K562 (cell line): ENCODE measurements around the gene TOR1A. TPM values are rescaled to one million over a fixed set of nuclear protein-coding genes. Genes with fewer than 3 reads are reported as not detected.
A peak's percentile ranks its signal among the peaks of the same experiment; 100 is the strongest.

Source experiments
- FOXP4 ChIP-seq: sonication (generic); formaldehyde crosslinking; IDR thresholded peaks from 2 replicates; pipeline ENCODE4 v1.8.0; 2022; ENCODE audit warnings: mild to moderate bottlenecking, missing genetic modification reagents, borderline replicate concordance
- HEY1 ChIP-seq: fragments of 250-450 bp; sonication (Bioruptor Pico); IDR thresholded peaks from 2 replicates; pipeline ENCODE4 v1.5.0; 2020; ENCODE audit warnings: mild to moderate bottlenecking, moderate library complexity, borderline replicate concordance
- NR1H2 ChIP-seq: sonication (generic); formaldehyde crosslinking; IDR thresholded peaks from 2 replicates; pipeline ENCODE4 v1.4.0; 2020; ENCODE audit warnings: mild to moderate bottlenecking, missing genetic modification reagents
- NR3C1 ChIP-seq: sonication (generic); formaldehyde crosslinking; IDR thresholded peaks from 2 replicates; pipeline ENCODE4 v1.8.1; 2022; ENCODE audit warnings: missing genetic modification reagents
- POLR2G ChIP-seq: fragments of 200-400 bp; formaldehyde crosslinking; IDR thresholded peaks from 2 replicates; pipeline ENCODE4 v1.6.1; 2017; ENCODE audit warnings: low read depth, mild to moderate bottlenecking, antibody characterized with exemption, low read length, moderate library complexity
- PYGO2 ChIP-seq: fragments of 450-650 bp; IDR thresholded peaks from 2 replicates; pipeline ENCODE4 v1.6.1; 2016; ENCODE audit warnings: mild to moderate bottlenecking, missing genetic modification characterization, moderate library complexity, missing compliant biosample characterization
- TBL1XR1 ChIP-seq, 2 experiments: IDR thresholded peaks; 2 replicates each; pipeline ENCODE4 v1.6.1; 2012; ENCODE audit warnings: improper control_type of control experiment in 2 of 2, low read length in 2 of 2, mild to moderate bottlenecking in 1 of 2
- ZC3H4 ChIP-seq: sonication (generic); formaldehyde crosslinking; IDR thresholded peaks from 2 replicates; pipeline ENCODE4 v1.9.0; 2021; ENCODE audit warnings: missing genetic modification reagents, borderline replicate concordance
- polyA plus RNA-seq, 8 experiments: library from polyadenylated mRNA; depleted of rRNA in 4 of 8; stranded (reverse) in 5 of 8; unstranded in 3 of 8; fragments of >200 nt; fragmentation: Nextera tagmentation in 2 of 8; fragmentation: Illumina TruSeq in 1 of 8; extraction: Ambion mirVana in 2 of 8; extraction: Trizol in 1 of 8; gene quantifications; 2 replicates each; pipeline versions ENCODE4 v1.2.1 to v1.2.3, GENCODE V29; 2011 to 2014; ENCODE audit warnings: inconsistent platforms in 1 of 8, missing spikeins in 1 of 8
- total RNA-seq, 7 experiments: library from RNA; depleted of rRNA in 6 of 7; stranded (reverse); fragments of >200 nt in 6 of 7; fragmentation: Illumina TruSeq in 2 of 7; extraction: Trizol in 2 of 7; gene quantifications; 2 replicates each; pipeline versions ENCODE4 v1.2.1 to v1.2.3, GENCODE V29; 2011 to 2021; ENCODE audit warnings: low replicate concordance in 1 of 7
- TF ChIP-seq, protein P1 (sequence below): fragments of 250-450 bp; sonication (Bioruptor Pico); IDR thresholded peaks from 2 replicates; pipeline ENCODE4 v1.4.0; 2020; ENCODE audit warnings: mild to moderate bottlenecking, moderate library complexity
- TF ChIP-seq, protein P2 (sequence below): fragments of 250-450 bp; sonication (Bioruptor Pico); IDR thresholded peaks from 2 replicates; pipeline ENCODE4 v1.8.0; 2021; ENCODE audit warnings: mild to moderate bottlenecking, moderate library complexity
- TF ChIP-seq, protein P3 (sequence below): fragments of 450-650 bp; formaldehyde crosslinking; IDR thresholded peaks from 2 replicates; pipeline ENCODE4 v1.4.0; 2022; ENCODE audit warnings: missing genetic modification characterization

The TOR1A gene
- total and polyA plus RNA-seq, 9 of the 15 experiments (the other 6 are each of a cell fraction or from before 2014, with no cell fraction given), result 4.5 to 85.8 (median 51.3) TPM

GRCh38 chr9:129863059-129863690 is 39.2 kb upstream of the TOR1A start (continued):
- TF ChIP-seq, protein P1, sequence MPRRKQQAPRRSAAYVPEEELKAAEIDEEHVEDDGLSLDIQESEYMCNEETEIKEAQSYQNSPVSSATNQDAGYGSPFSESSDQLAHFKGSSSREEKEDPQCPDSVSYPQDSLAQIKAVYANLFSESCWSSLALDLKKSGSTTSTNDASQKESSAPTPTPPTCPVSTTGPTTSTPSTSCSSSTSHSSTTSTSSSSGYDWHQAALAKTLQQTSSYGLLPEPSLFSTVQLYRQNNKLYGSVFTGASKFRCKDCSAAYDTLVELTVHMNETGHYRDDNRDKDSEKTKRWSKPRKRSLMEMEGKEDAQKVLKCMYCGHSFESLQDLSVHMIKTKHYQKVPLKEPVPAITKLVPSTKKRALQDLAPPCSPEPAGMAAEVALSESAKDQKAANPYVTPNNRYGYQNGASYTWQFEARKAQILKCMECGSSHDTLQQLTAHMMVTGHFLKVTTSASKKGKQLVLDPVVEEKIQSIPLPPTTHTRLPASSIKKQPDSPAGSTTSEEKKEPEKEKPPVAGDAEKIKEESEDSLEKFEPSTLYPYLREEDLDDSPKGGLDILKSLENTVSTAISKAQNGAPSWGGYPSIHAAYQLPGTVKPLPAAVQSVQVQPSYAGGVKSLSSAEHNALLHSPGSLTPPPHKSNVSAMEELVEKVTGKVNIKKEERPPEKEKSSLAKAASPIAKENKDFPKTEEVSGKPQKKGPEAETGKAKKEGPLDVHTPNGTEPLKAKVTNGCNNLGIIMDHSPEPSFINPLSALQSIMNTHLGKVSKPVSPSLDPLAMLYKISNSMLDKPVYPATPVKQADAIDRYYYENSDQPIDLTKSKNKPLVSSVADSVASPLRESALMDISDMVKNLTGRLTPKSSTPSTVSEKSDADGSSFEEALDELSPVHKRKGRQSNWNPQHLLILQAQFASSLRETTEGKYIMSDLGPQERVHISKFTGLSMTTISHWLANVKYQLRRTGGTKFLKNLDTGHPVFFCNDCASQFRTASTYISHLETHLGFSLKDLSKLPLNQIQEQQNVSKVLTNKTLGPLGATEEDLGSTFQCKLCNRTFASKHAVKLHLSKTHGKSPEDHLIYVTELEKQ (CRISPR knock-in tag), result peak; percentile 44; the same call in 1 of the 2 replicates
- TF ChIP-seq, protein P2, sequence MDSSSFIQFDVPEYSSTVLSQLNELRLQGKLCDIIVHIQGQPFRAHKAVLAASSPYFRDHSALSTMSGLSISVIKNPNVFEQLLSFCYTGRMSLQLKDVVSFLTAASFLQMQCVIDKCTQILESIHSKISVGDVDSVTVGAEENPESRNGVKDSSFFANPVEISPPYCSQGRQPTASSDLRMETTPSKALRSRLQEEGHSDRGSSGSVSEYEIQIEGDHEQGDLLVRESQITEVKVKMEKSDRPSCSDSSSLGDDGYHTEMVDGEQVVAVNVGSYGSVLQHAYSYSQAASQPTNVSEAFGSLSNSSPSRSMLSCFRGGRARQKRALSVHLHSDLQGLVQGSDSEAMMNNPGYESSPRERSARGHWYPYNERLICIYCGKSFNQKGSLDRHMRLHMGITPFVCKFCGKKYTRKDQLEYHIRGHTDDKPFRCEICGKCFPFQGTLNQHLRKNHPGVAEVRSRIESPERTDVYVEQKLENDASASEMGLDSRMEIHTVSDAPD, result no peak; the same call in 1 of the 2 replicates
- TF ChIP-seq, protein P3, sequence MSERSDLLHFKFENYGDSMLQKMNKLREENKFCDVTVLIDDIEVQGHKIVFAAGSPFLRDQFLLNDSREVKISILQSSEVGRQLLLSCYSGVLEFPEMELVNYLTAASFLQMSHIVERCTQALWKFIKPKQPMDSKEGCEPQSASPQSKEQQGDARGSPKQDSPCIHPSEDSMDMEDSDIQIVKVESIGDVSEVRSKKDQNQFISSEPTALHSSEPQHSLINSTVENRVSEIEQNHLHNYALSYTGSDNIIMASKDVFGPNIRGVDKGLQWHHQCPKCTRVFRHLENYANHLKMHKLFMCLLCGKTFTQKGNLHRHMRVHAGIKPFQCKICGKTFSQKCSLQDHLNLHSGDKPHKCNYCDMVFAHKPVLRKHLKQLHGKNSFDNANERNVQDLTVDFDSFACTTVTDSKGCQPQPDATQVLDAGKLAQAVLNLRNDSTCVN (CRISPR knock-in tag), result peak; percentile 47; the same call in 1 of the 2 replicates
- TF ChIP-seq NR3C1 (CRISPR knock-in tag) (no peak), PYGO2 (tag) (peak; percentile 90), POLR2G (peak; percentile 80), TBL1XR1 (IDR thresholded peaks at IDR 0.05; ENCODE audit: low read length in 2 of 2) (peak; percentile 98 to 99), FOXP4 (CRISPR knock-in tag) (peak; percentile 96), NR1H2 (CRISPR knock-in tag) (0 out of 2 replicates have a peak, but pooled peaks have one; percentile 85), HEY1 (CRISPR knock-in tag) (peak; percentile 96), ZC3H4 (CRISPR knock-in tag) (no peak)
